ENCODE results near the gene PCMT1.
"Not testable (repeated sequence)": the region's sequence is repeated elsewhere in the genome, so short reads cannot be mapped to it uniquely, and the experiment has no call there.

- TF ChIP-seq POLR2A (IDR thresholded peaks at IDR 0.05): not testable (repeated sequence)
- TF ChIP-seq, protein P1, sequence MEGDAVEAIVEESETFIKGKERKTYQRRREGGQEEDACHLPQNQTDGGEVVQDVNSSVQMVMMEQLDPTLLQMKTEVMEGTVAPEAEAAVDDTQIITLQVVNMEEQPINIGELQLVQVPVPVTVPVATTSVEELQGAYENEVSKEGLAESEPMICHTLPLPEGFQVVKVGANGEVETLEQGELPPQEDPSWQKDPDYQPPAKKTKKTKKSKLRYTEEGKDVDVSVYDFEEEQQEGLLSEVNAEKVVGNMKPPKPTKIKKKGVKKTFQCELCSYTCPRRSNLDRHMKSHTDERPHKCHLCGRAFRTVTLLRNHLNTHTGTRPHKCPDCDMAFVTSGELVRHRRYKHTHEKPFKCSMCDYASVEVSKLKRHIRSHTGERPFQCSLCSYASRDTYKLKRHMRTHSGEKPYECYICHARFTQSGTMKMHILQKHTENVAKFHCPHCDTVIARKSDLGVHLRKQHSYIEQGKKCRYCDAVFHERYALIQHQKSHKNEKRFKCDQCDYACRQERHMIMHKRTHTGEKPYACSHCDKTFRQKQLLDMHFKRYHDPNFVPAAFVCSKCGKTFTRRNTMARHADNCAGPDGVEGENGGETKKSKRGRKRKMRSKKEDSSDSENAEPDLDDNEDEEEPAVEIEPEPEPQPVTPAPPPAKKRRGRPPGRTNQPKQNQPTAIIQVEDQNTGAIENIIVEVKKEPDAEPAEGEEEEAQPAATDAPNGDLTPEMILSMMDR (IDR thresholded peaks at IDR 0.05): not testable (repeated sequence)
Observed at GRCh38 chr6:149751920-149752319, 2.4 kb downstream of the PCMT1 start.

Data from testis (tissue), 2 donors.